SK-N-SH (cell line): ENCODE data around the gene TTC7B. TPM values are rescaled to one million over a fixed set of nuclear protein-coding genes. Genes with fewer than 3 reads are reported as not detected.

Source experiments
- CTCF ChIA-PET: fragments of 300-600, 350-600 bp; formaldehyde crosslinking; extraction: SDS; loops from one replicate; lab custom pipeline; 2021; lab: Yijun Ruan, JAX
- POLR2A ChIA-PET: fragments of 350-600 bp; sonication (Branson Sonifier 250); formaldehyde crosslinking; extraction: SDS; loops from one replicate; lab custom pipeline; 2020; ENCODE audit warnings: antibody characterized with exemption, inconsistent platforms; lab: Yijun Ruan, JAX
- DNase-seq: peaks from one replicate; pipeline ENCODE4 v3.0.0; 2012
- H2AFZ ChIP-seq: fragments of 200-600 bp; sonication (generic); 2 replicates; pipeline ENCODE4 v1.8.1; 2016; ENCODE audit warnings: antibody characterized with exemption, mild to moderate bottlenecking, low read depth
- H3F3A ChIP-seq: fragments of 200-600 bp; sonication (generic); replicated peaks from 2 replicates; pipeline ENCODE3; 2016; ENCODE audit warnings: antibody characterized with exemption, mild to moderate bottlenecking; ENCODE audit not compliant: insufficient read depth
- H3K27ac ChIP-seq, 2 experiments: fragments of 200-500 bp in 1 of 2; fragments of 200-600 bp in 1 of 2; sonication (Bioruptor generic) in 1 of 2; sonication (generic), shearing (Covaris generic) in 1 of 2; 2 replicates each; pipeline versions ENCODE4 v1.5.1 to v1.6.1; 2014 to 2016; ENCODE audit warnings: low read depth in 2 of 2, inconsistent platforms in 1 of 2, low read length in 1 of 2, mild to moderate bottlenecking in 1 of 2, mixed read lengths in 1 of 2
- H3K27me3 ChIP-seq: fragments of 200-600 bp; sonication (generic), shearing (Covaris generic); 2 replicates; pipeline ENCODE4 v1.6.1; 2016; ENCODE audit warnings: mixed run types; ENCODE audit not compliant: insufficient read depth
- H3K36me3 ChIP-seq, 2 experiments: fragments of 200-500 bp in 1 of 2; fragments of 200-600 bp in 1 of 2; sonication (Bioruptor generic) in 1 of 2; sonication (generic) in 1 of 2; replicated peaks in 1 of 2; 2 replicates each; pipeline versions ENCODE3 to v1.5.1; 2014 to 2016; ENCODE audit warnings: low read length in 1 of 2, mild to moderate bottlenecking in 1 of 2; ENCODE audit not compliant: insufficient read depth in 2 of 2, control insufficient read depth in 1 of 2
- H3K4me1 ChIP-seq, 2 experiments: fragments of 200-500 bp in 1 of 2; fragments of 200-600 bp in 1 of 2; sonication (Bioruptor generic) in 1 of 2; sonication (generic), shearing (Covaris generic) in 1 of 2; 2 replicates each; pipeline versions ENCODE4 v1.5.1 to v1.6.1; 2014 to 2016; ENCODE audit warnings: low read depth in 1 of 2, low read length in 1 of 2, mixed run types in 1 of 2; ENCODE audit not compliant: insufficient read depth in 2 of 2, control insufficient read depth in 1 of 2
- H3K4me2 ChIP-seq: fragments of 200-600 bp; sonication (generic), shearing (Covaris generic); 2 replicates; pipeline ENCODE4 v1.6.1; 2017; ENCODE audit warnings: mixed run types
- H3K4me3 ChIP-seq, 2 experiments: fragments of 200-500 bp in 1 of 2; fragments of 200-600 bp in 1 of 2; sonication (Bioruptor generic) in 1 of 2; sonication (generic), shearing (Covaris generic) in 1 of 2; 2 replicates each; pipeline versions ENCODE4 v1.5.1 to v1.8.1; 2014 to 2016; ENCODE audit warnings: low read depth in 2 of 2, inconsistent platforms in 1 of 2, low read length in 1 of 2, mild to moderate bottlenecking in 1 of 2, mixed read lengths in 1 of 2, moderate library complexity in 1 of 2
- H3K79me2 ChIP-seq: fragments of 200-600 bp; sonication (generic); 2 replicates; pipeline ENCODE4 v1.8.1; 2017; ENCODE audit warnings: mild to moderate bottlenecking; ENCODE audit not compliant: insufficient read depth
- H3K9ac ChIP-seq: fragments of 200-600 bp; sonication (generic); 2 replicates; pipeline ENCODE4 v1.6.1; 2017; ENCODE audit warnings: mixed run types
- H3K9me2 ChIP-seq: fragments of 200-600 bp; sonication (generic); 2 replicates; pipeline ENCODE4 v1.6.1; 2017; ENCODE audit warnings: mixed run types
- H3K9me3 ChIP-seq: fragments of 200-600 bp; sonication (generic); 2 replicates; pipeline ENCODE4 v1.6.1; 2017; ENCODE audit warnings: mixed run types, mild to moderate bottlenecking, moderate library complexity
- H4K20me1 ChIP-seq: fragments of 200-600 bp; sonication (generic); 2 replicates; pipeline ENCODE4 v1.6.1; 2017; ENCODE audit warnings: mild to moderate bottlenecking, mixed run types; ENCODE audit not compliant: insufficient read depth
- CHD2 ChIP-seq: fragments of 150-350 bp; IDR thresholded peaks from 2 replicates; pipeline ENCODE4 v1.6.1; 2018; ENCODE audit warnings: low read length; ENCODE audit not compliant: partially characterized antibody
- EP300 ChIP-seq, 2 experiments: IDR thresholded peaks; 2 replicates each; pipeline versions ENCODE4 v1.4.0 to v1.6.1; 2012; ENCODE audit warnings: borderline replicate concordance in 1 of 2, low read depth in 1 of 2, low read length in 1 of 2
- EZH2phosphoT487 ChIP-seq: fragments of 200-600 bp; sonication (generic); IDR thresholded peaks from 2 replicates; pipeline ENCODE4 v1.6.1; 2017; ENCODE audit warnings: low read depth, mixed run types, mild to moderate bottlenecking, antibody characterized with exemption, moderate library complexity, borderline replicate concordance
- FOSL2 ChIP-seq: IDR thresholded peaks from 2 replicates; pipeline ENCODE4 v1.4.0; 2012; ENCODE audit warnings: low read depth, mild to moderate bottlenecking, moderate library complexity, borderline replicate concordance
- FOXJ3 ChIP-seq: sonication (generic); formaldehyde crosslinking; IDR thresholded peaks from 2 replicates; pipeline ENCODE4 v1.5.1; 2020; ENCODE audit warnings: mild to moderate bottlenecking, missing genetic modification reagents
- GABPA ChIP-seq: IDR thresholded peaks from 2 replicates; pipeline ENCODE4 v1.4.0; 2012; ENCODE audit warnings: low read depth, mild to moderate bottlenecking
- GATA2 ChIP-seq: sonication (generic); formaldehyde crosslinking; IDR thresholded peaks from 2 replicates; pipeline ENCODE4 v1.5.0; 2020; ENCODE audit warnings: mild to moderate bottlenecking, missing genetic modification reagents
- MAX ChIP-seq: IDR thresholded peaks from 2 replicates; pipeline ENCODE4 v1.4.0; 2012; ENCODE audit warnings: low read depth
- MEF2A ChIP-seq: IDR thresholded peaks from 2 replicates; pipeline ENCODE4 v1.4.0; 2012; ENCODE audit warnings: low read depth, borderline replicate concordance
- RAD21 ChIP-seq: IDR thresholded peaks from 2 replicates; pipeline ENCODE4 v1.6.1; 2012; ENCODE audit warnings: mild to moderate bottlenecking, low read length
- REST ChIP-seq: IDR thresholded peaks from 2 replicates; pipeline ENCODE4 v1.6.1; 2012; ENCODE audit warnings: mild to moderate bottlenecking, low read depth, low read length, moderate library complexity
- RFX5 ChIP-seq: IDR thresholded peaks from 2 replicates; pipeline ENCODE4 v1.6.1; 2012; ENCODE audit warnings: mild to moderate bottlenecking, improper control_type of control experiment, low read length
- RXRA ChIP-seq: IDR thresholded peaks from 2 replicates; pipeline ENCODE4 v1.4.0; 2012; ENCODE audit warnings: low read depth, mild to moderate bottlenecking, borderline replicate concordance
- TEAD4 ChIP-seq: IDR thresholded peaks from 2 replicates; pipeline ENCODE4 v1.4.0; 2012; ENCODE audit warnings: mild to moderate bottlenecking, borderline replicate concordance; ENCODE audit not compliant: insufficient read depth
- USF1 ChIP-seq: IDR thresholded peaks from 2 replicates; pipeline ENCODE4 v1.4.0; 2012; ENCODE audit warnings: low read depth, borderline replicate concordance
- USF2 ChIP-seq: fragments of 150-350 bp; IDR thresholded peaks from 2 replicates; pipeline ENCODE4 v1.6.1; 2017; ENCODE audit warnings: antibody characterized with exemption, low read length, low read depth, borderline replicate concordance
- WGBS: methylation state at CpG from one replicate; pipeline ENCODE4 v1.1.6; 2017; ENCODE audit warnings: low lambda C conversion rate; 5-methylcytosine and 5-hydroxymethylcytosine counted together
- polyA plus RNA-seq, 3 experiments: library from polyadenylated mRNA; depleted of rRNA; stranded (reverse); fragments of >200 nt; gene quantifications; 2 replicates each; pipeline ENCODE4 v1.2.3, GENCODE V29; 2012

TTC7B gene
- polyA plus RNA-seq, 1 of the 3 experiments (the other 2 are of a cell fraction), result 43.1 TPM

- H3K27ac ChIP-seq, result no peak overlapping the region
- H3K9me3 ChIP-seq, result no peaks in the 10 kb centered on the region
- ChIA-PET POLR2A (no interaction called here), CTCF (interaction anchor here (3.1 to 6.6 kb wide), 3 partner anchors 18 to 42 kb away, joined by 12 to 38 read pairs (median 13); no protein-coding TSS in a partner anchor)
- H3F3A ChIP-seq, result no peaks in the 10 kb centered on the region
- DNase-seq, result no peak
- no peak overlapping the region for H3K9ac ChIP-seq
- no peak overlapping the region for H3K4me2 ChIP-seq
- H3K36me3 ChIP-seq, result peaks cover 0 to 4% of the 10 kb centered on the region in 2 experiments
- no peaks in the 10 kb centered on the region for H3K27me3 ChIP-seq
- H3K9me2 ChIP-seq, result no peaks in the 10 kb centered on the region
- no peak overlapping the region for H3K4me3 ChIP-seq
- peaks cover 3 to 12% of the 10 kb centered on the region in 2 experiments; a peak in 2 of 4 replicates for H3K4me1 ChIP-seq
- H2AFZ ChIP-seq, result no peak overlapping the region
- H3K79me2 ChIP-seq, result no peaks in the 10 kb centered on the region
- 97% methylated on average over 4 of the region's 4 CpGs for WGBS
- TF ChIP-seq CHD2 (no peak), EP300 (IDR thresholded peaks at IDR 0.05; ENCODE audit: borderline replicate concordance in 1 of 2, low read depth in 1 of 2, low read length in 1 of 2) (no peak), MAX (no peak), MEF2A (no peak), EZH2phosphoT487 (no peak), RXRA (no peak), USF1 (no peak), RAD21 (no peak), RFX5 (no peak), GATA2 (CRISPR knock-in tag) (no peak), FOXJ3 (no peak), GABPA (no peak), TEAD4 (no peak), FOSL2 (no peak), REST (no peak), USF2 (no peak)
- 0 out of 2 replicates have a peak, but pooled peaks cover 3% of the 10 kb centered on the region for H4K20me1 ChIP-seq
Measured at GRCh38 chr14:90715993-90716392, 100.2 kb downstream of the TTC7B start.
